Type B pancreatic cell (in vitro differentiated cells): ENCODE measurements around the gene HS2ST1. TPM values are rescaled to one million over a fixed set of nuclear protein-coding genes. Genes with fewer than 3 reads are reported as not detected.

ENCODE experiments used
- DNase-seq: peaks from one replicate; pipeline ENCODE4 v3.0.0; 2021; ENCODE audit warnings: mixed read lengths; ENCODE audit not compliant: unreplicated experiment; ENCODE audit errors: extremely low spot score
- H3K27ac Mint-ChIP-seq: 2 replicates; pipeline ENCODE4 v1.8.0; 2021; ENCODE audit warnings: mild to moderate bottlenecking, mixed read lengths
- H3K27me3 Mint-ChIP-seq: 2 replicates; pipeline ENCODE4 v1.8.0; 2021; ENCODE audit warnings: mixed read lengths
- H3K36me3 Mint-ChIP-seq: 2 replicates; pipeline ENCODE4 v1.8.0; 2021; ENCODE audit warnings: mixed read lengths
- H3K4me1 Mint-ChIP-seq: one replicate; pipeline ENCODE4 v1.8.0; 2021; ENCODE audit warnings: mixed read lengths; ENCODE audit not compliant: unreplicated experiment
- H3K4me3 Mint-ChIP-seq: 2 replicates; pipeline ENCODE4 v1.8.0; 2021; ENCODE audit warnings: mild to moderate bottlenecking, mixed read lengths
- H3K9me3 Mint-ChIP-seq: 2 replicates; pipeline ENCODE4 v1.8.0; 2021; ENCODE audit warnings: mixed read lengths
- CTCF ChIP-seq: fragments of 200-600 bp; sonication (generic); conservative IDR thresholded peaks from 2 replicates; pipeline ENCODE4 v1.5.0; 2021; ENCODE audit warnings: antibody characterized with exemption, mild to moderate bottlenecking
- total RNA-seq: library from RNA; stranded (reverse); gene quantifications from 2 replicates; pipeline ENCODE4 v1.2.1, GENCODE V29; 2021; ENCODE audit warnings: low replicate concordance

HS2ST1 gene
- total RNA-seq, 1 donor from 2014 or later: 40.3 TPM

DNA sequence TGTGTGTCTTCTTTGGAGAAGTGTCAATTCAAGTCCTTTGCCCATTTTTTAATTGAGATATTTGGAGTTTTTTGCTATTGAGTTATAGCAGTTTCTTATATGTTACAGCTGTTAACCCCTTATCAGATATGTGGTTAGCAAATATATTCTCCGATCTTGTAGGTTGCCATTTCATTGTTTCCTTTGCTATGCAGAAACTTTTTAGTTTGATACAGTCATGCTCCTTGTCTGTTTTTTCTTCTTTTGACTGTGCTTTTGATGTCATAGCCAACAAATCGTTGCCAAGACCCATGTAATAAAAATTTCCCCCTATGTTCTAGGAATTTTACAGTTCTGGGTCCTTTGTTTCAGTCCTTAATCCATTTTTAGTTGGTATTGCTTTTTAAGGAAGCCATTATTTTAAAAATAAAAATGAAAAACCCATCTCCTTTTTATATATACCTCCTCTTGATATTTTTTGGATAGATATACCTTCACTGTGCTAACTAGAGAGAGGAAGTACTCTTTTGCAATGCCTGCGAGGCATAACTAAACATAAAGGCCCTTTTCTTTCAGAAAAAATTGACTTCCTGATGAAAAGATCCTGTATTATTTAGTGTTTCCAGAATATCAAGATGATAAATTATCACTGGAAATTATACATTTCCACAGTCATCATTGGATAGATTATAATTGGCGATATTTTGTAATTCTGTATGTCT lies 127.8 kb downstream of the HS2ST1 start:
- no peak for DNase-seq
- no peak overlapping the region for H3K4me3 Mint-ChIP-seq
- no peaks in the 10 kb centered on the region for H3K4me1 Mint-ChIP-seq
- peaks cover 4% of the 10 kb centered on the region for H3K36me3 Mint-ChIP-seq
- no peak for TF ChIP-seq CTCF
- peaks cover 5% of the 10 kb centered on the region for H3K9me3 Mint-ChIP-seq
- H3K27ac Mint-ChIP-seq: no peak overlapping the region
- H3K27me3 Mint-ChIP-seq: no peaks in the 10 kb centered on the region

DNA sequence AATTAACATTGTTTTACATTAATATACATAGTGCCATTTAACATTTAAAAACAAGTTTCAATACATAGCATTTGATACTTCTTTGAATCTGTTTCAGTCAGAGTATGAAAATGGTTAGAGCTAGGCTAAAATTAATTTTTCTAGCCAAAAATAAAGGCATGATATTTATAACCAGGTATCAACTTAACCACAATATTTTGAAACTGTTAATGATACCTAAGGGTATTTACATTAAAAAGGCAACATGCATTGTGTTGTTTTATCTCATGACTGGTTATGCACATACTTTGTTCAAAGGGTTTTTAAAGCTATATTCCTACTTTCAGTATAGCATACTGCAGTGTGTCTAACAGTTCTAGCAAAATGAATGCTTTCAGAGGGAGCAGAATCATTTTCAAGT lies 130.0 kb downstream of the HS2ST1 start:
- peaks cover 4% of the 10 kb centered on the region for H3K36me3 Mint-ChIP-seq
- no peak overlapping the region for H3K4me3 Mint-ChIP-seq
- H3K4me1 Mint-ChIP-seq: no peaks in the 10 kb centered on the region
- H3K27me3 Mint-ChIP-seq: no peaks in the 10 kb centered on the region
- DNase-seq: no peak
- no peak overlapping the region for H3K27ac Mint-ChIP-seq
- TF ChIP-seq CTCF: no peak
- H3K9me3 Mint-ChIP-seq: peaks cover 5% of the 10 kb centered on the region

DNA sequence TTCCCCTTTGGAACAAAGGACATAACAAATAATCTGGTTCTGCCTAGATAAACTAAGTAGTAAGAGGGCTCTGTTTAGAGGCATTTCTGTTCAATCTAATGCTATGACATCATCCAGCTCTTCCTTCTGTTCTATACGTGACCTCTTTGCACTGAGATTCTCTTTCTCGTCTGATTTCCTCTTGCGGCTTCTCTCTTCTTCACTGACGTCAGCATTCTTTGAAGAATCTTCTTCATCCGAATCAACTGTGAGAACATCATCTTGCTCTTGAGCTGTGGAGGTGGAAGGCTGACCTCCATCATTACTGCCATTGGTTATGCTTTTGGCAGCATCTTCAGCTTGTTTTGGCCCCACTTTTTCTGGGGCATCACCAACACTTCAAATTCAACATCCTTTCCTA lies 130.4 kb downstream of the HS2ST1 start:
- no peaks in the 10 kb centered on the region for H3K4me1 Mint-ChIP-seq

GRCh38 chr1:87045761-87046304 lies 131.4 kb downstream of the HS2ST1 start:
- Mint-ChIP-seq H3K27me3 (no peaks in the 10 kb centered on the region), H3K4me1 (no peaks in the 10 kb centered on the region), H3K4me3 (no peak overlapping the region), H3K9me3 (peaks cover 5% of the 10 kb centered on the region), H3K27ac (no peak overlapping the region), H3K36me3 (peaks cover 4% of the 10 kb centered on the region)
- no peak for TF ChIP-seq CTCF
- no peak for DNase-seq

More for the DNA sequence above, 130.4 kb downstream of the HS2ST1 start:
- peaks cover 5% of the 10 kb centered on the region for H3K9me3 Mint-ChIP-seq
- H3K27me3 Mint-ChIP-seq: no peaks in the 10 kb centered on the region
- H3K27ac Mint-ChIP-seq: no peak overlapping the region
- TF ChIP-seq CTCF: no peak
- H3K36me3 Mint-ChIP-seq: peaks cover 4% of the 10 kb centered on the region
- H3K4me3 Mint-ChIP-seq: no peak overlapping the region
- no peak for DNase-seq

DNA sequence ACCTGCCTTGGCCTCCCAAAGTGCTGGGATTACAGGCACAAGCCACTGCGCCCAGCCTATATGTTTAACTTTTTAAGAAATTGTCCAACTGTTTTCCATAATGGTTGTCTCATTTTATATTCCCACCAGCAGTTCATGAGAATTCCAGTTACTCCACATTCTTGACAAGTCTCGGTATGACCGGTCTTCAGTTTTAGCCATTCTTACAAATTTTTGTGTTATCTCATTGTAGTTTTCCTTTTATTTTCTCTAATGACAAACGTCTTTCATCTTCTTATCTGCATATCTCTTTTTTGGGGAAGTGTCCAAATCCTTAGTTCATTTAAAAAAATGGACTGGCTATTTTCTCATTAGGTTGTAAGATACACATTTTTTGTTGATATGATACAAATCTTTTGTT lies 132.5 kb downstream of the HS2ST1 start:
- Mint-ChIP-seq H3K36me3 (peaks cover 4% of the 10 kb centered on the region), H3K4me1 (no peaks in the 10 kb centered on the region), H3K4me3 (no peak overlapping the region), H3K27me3 (no peaks in the 10 kb centered on the region), H3K27ac (no peak overlapping the region), H3K9me3 (peaks cover 5% of the 10 kb centered on the region)
- no peak for TF ChIP-seq CTCF
- no peak for DNase-seq
